Smooth muscle cell (in vitro differentiated cells): Measurements from ENCODE around the gene S100A7. TPM values are rescaled to one million over a fixed set of nuclear protein-coding genes. Genes with fewer than 3 reads are reported as not detected.
A peak's percentile ranks its signal among the peaks of the same experiment; 100 is the strongest.
"Not testable (repeated sequence)": the region's sequence is repeated elsewhere in the genome, so short reads cannot be mapped to it uniquely, and the experiment has no call there.

ENCODE experiments used
- DNase-seq: peaks from one replicate; lab custom pipeline; 2025; ENCODE audit not compliant: unreplicated experiment; lab: John Stamatoyannopoulos, UW
- H2AFZ ChIP-seq: fragments of 200-600 bp; sonication (generic); 2 replicates; pipeline ENCODE4 v1.6.0; 2016; ENCODE audit warnings: antibody characterized with exemption, low read depth, mild to moderate bottlenecking
- H3F3A ChIP-seq: fragments of 200-600 bp; sonication (generic); 2 replicates; pipeline ENCODE4 v1.6.0; 2017; ENCODE audit warnings: antibody characterized with exemption, low read depth
- H3K27ac ChIP-seq: fragments of 200-600 bp; sonication (generic); 2 replicates; pipeline ENCODE4 v1.5.1; 2016; ENCODE audit warnings: low read depth, mild to moderate bottlenecking
- H3K27me3 ChIP-seq: fragments of 200-600 bp; sonication (generic); 2 replicates; pipeline ENCODE4 v1.6.1; 2016; ENCODE audit warnings: low read depth, mild to moderate bottlenecking
- H3K36me3 ChIP-seq: fragments of 200-600 bp; sonication (generic); 2 replicates; pipeline ENCODE4 v1.5.1; 2016; ENCODE audit warnings: low read depth
- H3K4me1 ChIP-seq: fragments of 200-600 bp; sonication (generic); 2 replicates; pipeline ENCODE4 v1.5.1; 2016; ENCODE audit warnings: low read depth
- H3K4me2 ChIP-seq: fragments of 200-600 bp; sonication (generic); 2 replicates; pipeline ENCODE4 v1.6.0; 2016; ENCODE audit warnings: mild to moderate bottlenecking
- H3K4me3 ChIP-seq: fragments of 200-600 bp; sonication (generic); 2 replicates; pipeline ENCODE4 v1.5.1; 2016; ENCODE audit warnings: mild to moderate bottlenecking
- H3K79me2 ChIP-seq: fragments of 200-600 bp; sonication (generic); 2 replicates; pipeline ENCODE4 v1.6.0; 2016; ENCODE audit warnings: low read depth, mild to moderate bottlenecking
- H3K9ac ChIP-seq: fragments of 200-600 bp; sonication (generic); 2 replicates; pipeline ENCODE4 v1.6.0; 2016; ENCODE audit warnings: low read depth
- H3K9me3 ChIP-seq: fragments of 200-600 bp; sonication (generic); replicated peaks from 2 replicates; pipeline ENCODE4 v1.5.1; 2016; ENCODE audit warnings: low read depth
- H4K20me1 ChIP-seq: fragments of 200-600 bp; sonication (generic); 2 replicates; pipeline ENCODE4 v1.6.0; 2016; ENCODE audit warnings: low read depth
- CTCF ChIP-seq: fragments of 200-600 bp; sonication (generic); IDR thresholded peaks from 2 replicates; pipeline ENCODE4 v1.5.1; 2017; ENCODE audit warnings: borderline replicate concordance, mild to moderate bottlenecking, antibody characterized with exemption; ENCODE audit not compliant: insufficient read depth, poor library complexity, severe bottlenecking
- WGBS: methylation state at CpG from one replicate; pipeline ENCODE4 v1.1.7; 2016; ENCODE audit warnings: low lambda C conversion rate; 5-methylcytosine and 5-hydroxymethylcytosine counted together
- polyA plus RNA-seq: library from polyadenylated mRNA; unstranded; fragments of >200 nt; fragmentation: Nextera tagmentation; extraction: Ambion mirVana; gene quantifications from 2 replicates; pipeline ENCODE4 v1.2.1, GENCODE V29; 2016
- total RNA-seq: library from RNA; depleted of rRNA; stranded (reverse); fragments of >200 nt; gene quantifications from 2 replicates; pipeline ENCODE4 v1.2.3, GENCODE V29; 2014

S100A7 gene
- total and polyA plus RNA-seq, 2 experiments from 2014 or later, result not detected

GRCh38 chr1:153470707-153471106 is 10.3 kb upstream of the S100A7 start:
- Histone ChIP-seq H3K4me2 (no peak overlapping the region), H3K27ac (no peak overlapping the region), H3F3A (no peaks in the 10 kb centered on the region), H4K20me1 (no peaks in the 10 kb centered on the region), H3K9me3 (no peaks in the 10 kb centered on the region), H3K4me1 (no peaks in the 10 kb centered on the region), H3K79me2 (no peaks in the 10 kb centered on the region), H3K4me3 (no peak overlapping the region), H3K36me3 (no peaks in the 10 kb centered on the region), H3K9ac (no peak overlapping the region), H3K27me3 (no peaks in the 10 kb centered on the region), H2AFZ (no peak overlapping the region)
- TF ChIP-seq CTCF, result no peak
- no peak for DNase-seq

GRCh38 chr1:153466908-153467307 is 6.5 kb upstream of the S100A7 start:
- Histone ChIP-seq H2AFZ (no peak overlapping the region), H3K4me2 (no peak overlapping the region), H3K27ac (no peak overlapping the region), H4K20me1 (no peaks in the 10 kb centered on the region), H3F3A (no peaks in the 10 kb centered on the region), H3K9me3 (no peaks in the 10 kb centered on the region), H3K4me1 (no peaks in the 10 kb centered on the region), H3K27me3 (no peaks in the 10 kb centered on the region), H3K79me2 (no peaks in the 10 kb centered on the region), H3K36me3 (no peaks in the 10 kb centered on the region), H3K9ac (no peak overlapping the region), H3K4me3 (no peak overlapping the region)
- 67% methylated on average over 5 of the region's 5 CpGs for WGBS
- TF ChIP-seq CTCF, result no peak
- no peak for DNase-seq

- TF ChIP-seq CTCF, result peak; percentile 70
- no peaks in the 10 kb centered on the region for H3K79me2 ChIP-seq
- 23% methylated on average over 23 of the region's 23 CpGs for WGBS
These were observed 5.6 kb upstream of the S100A7 start for GRCh38 chr1:153465811-153466636.

GRCh38 chr1:153462741-153463140 is 2.3 kb upstream of the S100A7 start:
- H3K27me3 ChIP-seq, H3K4me1 ChIP-seq, H3K79me2 ChIP-seq, DNase-seq, H2AFZ ChIP-seq, H3K4me2 ChIP-seq, H3K36me3 ChIP-seq, H3K9ac ChIP-seq, H4K20me1 ChIP-seq, H3K9me3 ChIP-seq, H3F3A ChIP-seq, H3K4me3 ChIP-seq, H3K27ac ChIP-seq: not testable (repeated sequence)

More at GRCh38 chr1:153465811-153466636, 5.6 kb upstream of the S100A7 start:
- no peak overlapping the region for H2AFZ ChIP-seq
- H3K9ac ChIP-seq, result no peak overlapping the region
- DNase-seq, result peak; percentile 9
- no peaks in the 10 kb centered on the region for H3K4me1 ChIP-seq
- no peak overlapping the region for H3K4me3 ChIP-seq
- no peaks in the 10 kb centered on the region for H3K36me3 ChIP-seq
- H4K20me1 ChIP-seq, result no peaks in the 10 kb centered on the region
- no peaks in the 10 kb centered on the region for H3K9me3 ChIP-seq
- no peak overlapping the region for H3K27ac ChIP-seq
- no peaks in the 10 kb centered on the region for H3F3A ChIP-seq
- H3K4me2 ChIP-seq, result peak overlapping the region; percentile 5
- no peaks in the 10 kb centered on the region for H3K27me3 ChIP-seq
